A673 (cell line): ENCODE results near the gene UCP3.

Source experiments
- EZH2 ChIP-seq: fragments of 200-600 bp; sonication (generic); IDR thresholded peaks from 2 replicates; pipeline ENCODE4 v1.6.1; 2017; ENCODE audit warnings: borderline replicate concordance, low read depth, mild to moderate bottlenecking, mixed read lengths, antibody characterized with exemption, low read length; ENCODE audit not compliant: poor library complexity, severe bottlenecking
- TF ChIP-seq, protein P1 (sequence below): fragments of 300-800, 200-600 bp; sonication (generic); conservative IDR thresholded peaks from 2 replicates; pipeline ENCODE4 v1.5.1; 2017; ENCODE audit warnings: low read depth, mild to moderate bottlenecking, antibody characterized with exemption, low read length, moderate library complexity, mixed read lengths

- TF ChIP-seq, protein P1, sequence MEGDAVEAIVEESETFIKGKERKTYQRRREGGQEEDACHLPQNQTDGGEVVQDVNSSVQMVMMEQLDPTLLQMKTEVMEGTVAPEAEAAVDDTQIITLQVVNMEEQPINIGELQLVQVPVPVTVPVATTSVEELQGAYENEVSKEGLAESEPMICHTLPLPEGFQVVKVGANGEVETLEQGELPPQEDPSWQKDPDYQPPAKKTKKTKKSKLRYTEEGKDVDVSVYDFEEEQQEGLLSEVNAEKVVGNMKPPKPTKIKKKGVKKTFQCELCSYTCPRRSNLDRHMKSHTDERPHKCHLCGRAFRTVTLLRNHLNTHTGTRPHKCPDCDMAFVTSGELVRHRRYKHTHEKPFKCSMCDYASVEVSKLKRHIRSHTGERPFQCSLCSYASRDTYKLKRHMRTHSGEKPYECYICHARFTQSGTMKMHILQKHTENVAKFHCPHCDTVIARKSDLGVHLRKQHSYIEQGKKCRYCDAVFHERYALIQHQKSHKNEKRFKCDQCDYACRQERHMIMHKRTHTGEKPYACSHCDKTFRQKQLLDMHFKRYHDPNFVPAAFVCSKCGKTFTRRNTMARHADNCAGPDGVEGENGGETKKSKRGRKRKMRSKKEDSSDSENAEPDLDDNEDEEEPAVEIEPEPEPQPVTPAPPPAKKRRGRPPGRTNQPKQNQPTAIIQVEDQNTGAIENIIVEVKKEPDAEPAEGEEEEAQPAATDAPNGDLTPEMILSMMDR = no peak
- TF ChIP-seq EZH2 = no peak
Measured at GRCh38 chr11:74030723-74031676, 22.1 kb upstream of the UCP3 start.
